Suppressor macrophage treated with lipopolysaccharide for 4 hours (primary cell): ENCODE results near the gene SLC7A6OS.
"Not testable (repeated sequence)": the region's sequence is repeated elsewhere in the genome, so short reads cannot be mapped to it uniquely, and the experiment has no call there.

ENCODE experiments used
- DNase-seq: peaks from one replicate; pipeline ENCODE4 v3.0.0-alpha.2; 2020

SLC7A6OS gene

DNA sequence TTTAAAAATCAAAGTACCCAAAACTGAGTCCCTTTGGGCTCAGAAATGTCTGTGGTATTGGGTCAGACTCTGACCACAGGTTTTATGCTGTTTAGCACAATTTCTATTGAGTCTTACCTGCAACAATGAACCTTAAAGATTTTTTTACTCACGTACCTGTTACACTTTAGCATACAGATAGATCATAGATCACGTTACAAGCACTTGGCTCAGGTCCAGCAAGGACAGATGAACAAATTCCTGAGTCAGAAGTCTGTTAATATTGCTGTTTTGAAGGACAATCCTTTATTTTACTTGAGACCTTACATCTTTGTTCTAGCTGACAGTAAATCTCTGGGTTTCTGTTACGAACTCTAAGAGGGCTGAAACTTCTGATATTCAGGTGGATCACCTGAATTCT is 12.8 kb downstream of the SLC7A6OS start:
- no peak for DNase-seq

DNA sequence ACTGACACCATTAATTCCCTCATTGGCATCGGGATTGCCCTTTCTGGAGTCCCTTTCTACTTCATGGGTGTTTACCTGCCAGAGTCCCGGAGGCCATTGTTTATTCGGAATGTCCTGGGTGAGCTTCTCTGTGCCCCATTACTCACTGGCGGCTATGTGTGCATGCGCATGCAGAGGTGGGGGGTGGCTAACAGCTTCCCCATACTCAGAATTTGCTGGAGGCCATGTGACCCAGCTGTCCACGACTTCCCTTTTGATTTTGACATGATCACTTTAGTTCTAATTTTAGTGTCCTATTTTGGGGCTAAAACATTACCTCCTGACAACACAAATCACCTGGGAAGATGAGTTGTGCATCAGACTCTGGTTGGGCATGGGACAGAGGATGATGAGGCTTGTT is 14.1 kb downstream of the SLC7A6OS start:
- DNase-seq, result peak; percentile 29

DNA sequence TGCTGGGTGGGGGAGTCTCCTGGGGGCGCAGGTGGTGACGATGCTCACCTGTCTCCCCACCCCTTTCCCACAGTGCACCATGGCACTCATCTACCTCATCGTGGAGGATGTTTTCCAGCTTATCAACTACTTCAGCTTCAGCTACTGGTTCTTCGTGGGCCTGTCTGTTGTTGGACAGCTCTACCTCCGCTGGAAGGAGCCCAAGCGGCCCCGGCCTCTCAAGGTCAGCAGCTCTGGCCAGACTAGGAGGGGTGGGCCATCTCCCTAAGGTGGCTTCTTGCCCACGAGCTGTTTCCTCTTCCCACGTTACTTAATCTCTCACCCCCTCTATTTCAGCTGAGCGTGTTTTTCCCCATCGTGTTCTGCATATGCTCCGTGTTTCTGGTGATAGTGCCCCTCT is 14.5 kb downstream of the SLC7A6OS start:
- no peak for DNase-seq

DNA sequence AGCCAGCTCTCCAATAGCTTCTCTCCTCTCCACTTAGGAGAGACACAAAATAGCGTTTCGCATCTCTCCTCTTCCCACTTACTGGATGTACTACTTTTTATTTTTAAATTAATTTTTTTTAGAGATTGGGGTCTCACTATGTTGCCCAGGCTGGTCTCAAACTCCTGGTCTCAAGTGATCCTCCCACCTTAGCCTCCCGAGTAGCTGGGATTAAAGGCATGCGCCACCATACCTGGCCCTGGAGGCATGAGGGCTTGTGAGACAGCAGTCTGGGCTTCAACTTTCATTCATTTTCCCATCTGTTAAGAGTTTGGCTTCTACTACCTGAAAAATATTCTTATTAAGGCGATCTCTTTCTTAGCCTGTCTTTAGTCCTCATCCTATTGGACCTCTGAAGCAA is 18.3 kb downstream of the SLC7A6OS start:
- no peak for DNase-seq

DNA sequence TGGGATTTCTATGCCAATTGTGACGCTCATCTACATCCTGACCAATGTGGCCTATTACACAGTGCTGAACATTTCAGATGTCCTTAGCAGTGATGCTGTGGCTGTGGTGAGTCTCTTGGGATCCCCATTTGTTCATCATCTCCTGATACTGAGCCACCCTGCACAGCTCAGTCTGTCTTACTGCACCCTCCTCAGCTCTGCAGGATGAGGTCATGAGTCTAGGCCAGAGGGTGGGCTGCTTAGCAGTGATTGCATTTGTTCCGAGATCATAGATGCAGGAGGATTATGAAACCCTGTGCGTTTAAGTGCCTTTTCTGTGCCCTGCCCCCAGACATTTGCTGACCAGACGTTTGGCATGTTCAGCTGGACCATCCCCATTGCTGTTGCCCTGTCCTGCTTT is 19.5 kb downstream of the SLC7A6OS start:
- DNase-seq, result peak; percentile 25

DNA sequence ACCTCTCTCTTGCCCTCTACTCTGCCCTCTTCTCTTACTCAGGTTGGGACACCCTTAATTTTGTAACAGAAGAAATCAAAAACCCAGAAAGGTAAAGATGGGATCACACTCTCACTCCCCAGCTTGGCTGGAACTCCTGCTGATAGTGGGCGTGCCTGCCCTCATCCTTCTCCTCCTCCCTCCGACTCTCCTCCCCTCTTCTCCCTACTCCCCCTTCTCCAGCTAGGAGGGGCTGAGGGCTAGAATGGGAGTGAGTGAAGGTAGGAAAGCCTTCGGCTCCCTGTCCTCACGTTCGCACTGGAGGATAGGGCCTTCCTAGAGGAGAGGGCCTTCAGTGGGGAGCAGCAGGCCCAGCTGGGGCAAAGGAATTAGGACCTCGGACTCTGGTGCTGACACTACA is 20.3 kb downstream of the SLC7A6OS start:
- no peak for DNase-seq

DNA sequence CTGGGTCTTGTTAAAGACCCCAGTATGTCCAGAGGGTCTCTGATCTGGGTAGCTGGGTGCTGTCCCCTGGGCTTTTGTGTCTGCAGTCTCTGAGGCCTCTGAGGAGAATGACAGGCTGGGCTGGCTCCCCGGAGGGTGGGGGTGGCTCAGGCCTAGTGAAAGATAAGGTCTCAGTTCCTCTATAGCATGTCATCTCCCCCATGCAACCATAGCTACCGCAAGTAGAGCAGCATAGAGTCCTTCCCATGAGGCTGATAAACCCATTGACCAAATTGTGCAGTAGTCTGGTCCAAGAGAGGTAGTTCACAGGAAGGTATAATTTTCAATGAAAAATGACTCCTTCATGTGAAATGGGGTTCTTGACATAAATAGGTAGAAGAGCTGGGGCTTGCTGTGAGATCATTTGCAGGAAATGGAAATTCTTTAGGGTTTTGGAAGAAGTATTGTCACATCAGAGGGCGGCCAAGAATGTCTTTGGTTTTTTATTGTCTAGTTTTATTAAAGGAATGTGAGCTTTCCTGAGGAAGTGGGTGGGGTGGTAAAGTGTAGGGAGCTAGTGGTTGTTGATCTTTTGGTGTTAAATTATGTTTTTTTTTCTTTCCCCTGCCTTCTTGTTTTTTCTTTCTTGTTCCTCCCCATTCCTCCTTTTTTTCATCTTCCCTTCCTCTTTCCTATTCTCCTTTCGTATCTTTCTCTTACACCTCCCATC is 21.0 kb downstream of the SLC7A6OS start:
- peak; percentile 47 for DNase-seq

DNA sequence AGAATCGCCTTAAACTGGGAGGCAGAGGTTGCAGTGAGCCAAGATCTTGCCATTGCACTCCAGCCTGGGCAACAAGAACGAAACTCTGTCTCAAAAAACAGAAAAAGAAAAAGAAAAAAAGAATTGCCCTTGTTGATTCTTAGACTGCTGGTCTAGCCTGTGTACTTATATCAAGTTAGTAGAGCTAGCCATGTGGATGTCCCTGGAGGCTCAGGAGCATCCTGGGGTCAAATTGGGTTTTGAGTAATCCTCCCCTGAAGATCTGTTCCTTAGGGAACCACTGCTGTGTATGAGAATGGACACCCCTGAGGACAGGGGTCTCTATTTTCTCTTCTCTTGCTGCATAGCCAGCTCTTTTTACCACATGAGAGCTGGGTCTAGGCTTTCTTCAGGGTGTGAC is 21.5 kb downstream of the SLC7A6OS start:
- DNase-seq, result no peak

DNA sequence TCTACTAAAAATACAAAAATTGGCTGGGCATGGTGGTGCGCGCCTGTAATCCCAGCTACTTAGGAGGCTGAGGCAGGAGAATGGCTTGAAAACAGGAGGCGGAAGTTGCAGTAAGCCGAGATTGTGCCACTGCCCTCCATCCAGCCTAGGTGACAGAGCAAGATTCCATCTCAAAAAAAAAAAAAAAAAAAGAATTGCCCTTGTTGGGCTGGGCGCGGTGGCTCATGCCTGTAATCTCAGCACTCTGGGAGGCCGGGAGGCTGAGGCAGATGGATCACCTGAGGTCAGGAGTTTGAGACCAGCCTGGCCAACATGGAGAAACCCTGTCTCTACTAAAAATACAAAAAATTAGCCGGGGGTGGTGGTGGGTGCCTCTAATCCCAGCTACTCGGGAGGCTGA is 21.9 kb downstream of the SLC7A6OS start:
- DNase-seq, result not testable (repeated sequence)

DNA sequence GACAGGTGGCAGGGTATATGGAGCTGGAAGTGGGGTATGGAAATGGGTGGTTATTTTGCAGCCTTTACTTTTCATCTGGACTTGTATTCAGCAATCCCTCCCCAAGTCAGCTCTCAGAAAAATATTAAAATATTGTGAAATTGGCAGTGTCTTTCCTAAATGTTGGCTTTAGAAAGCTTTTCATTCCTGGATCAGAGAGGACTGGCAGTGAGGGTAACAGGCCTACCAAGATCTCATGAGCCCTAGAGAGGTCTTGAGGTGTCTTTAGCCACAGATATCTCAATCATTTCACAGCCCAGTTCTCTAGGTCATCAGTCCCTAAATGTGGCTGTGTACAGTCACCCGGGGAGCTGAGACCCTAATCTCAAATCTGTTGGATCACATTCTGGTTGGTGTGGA is 22.5 kb downstream of the SLC7A6OS start:
- DNase-seq, result no peak

DNA sequence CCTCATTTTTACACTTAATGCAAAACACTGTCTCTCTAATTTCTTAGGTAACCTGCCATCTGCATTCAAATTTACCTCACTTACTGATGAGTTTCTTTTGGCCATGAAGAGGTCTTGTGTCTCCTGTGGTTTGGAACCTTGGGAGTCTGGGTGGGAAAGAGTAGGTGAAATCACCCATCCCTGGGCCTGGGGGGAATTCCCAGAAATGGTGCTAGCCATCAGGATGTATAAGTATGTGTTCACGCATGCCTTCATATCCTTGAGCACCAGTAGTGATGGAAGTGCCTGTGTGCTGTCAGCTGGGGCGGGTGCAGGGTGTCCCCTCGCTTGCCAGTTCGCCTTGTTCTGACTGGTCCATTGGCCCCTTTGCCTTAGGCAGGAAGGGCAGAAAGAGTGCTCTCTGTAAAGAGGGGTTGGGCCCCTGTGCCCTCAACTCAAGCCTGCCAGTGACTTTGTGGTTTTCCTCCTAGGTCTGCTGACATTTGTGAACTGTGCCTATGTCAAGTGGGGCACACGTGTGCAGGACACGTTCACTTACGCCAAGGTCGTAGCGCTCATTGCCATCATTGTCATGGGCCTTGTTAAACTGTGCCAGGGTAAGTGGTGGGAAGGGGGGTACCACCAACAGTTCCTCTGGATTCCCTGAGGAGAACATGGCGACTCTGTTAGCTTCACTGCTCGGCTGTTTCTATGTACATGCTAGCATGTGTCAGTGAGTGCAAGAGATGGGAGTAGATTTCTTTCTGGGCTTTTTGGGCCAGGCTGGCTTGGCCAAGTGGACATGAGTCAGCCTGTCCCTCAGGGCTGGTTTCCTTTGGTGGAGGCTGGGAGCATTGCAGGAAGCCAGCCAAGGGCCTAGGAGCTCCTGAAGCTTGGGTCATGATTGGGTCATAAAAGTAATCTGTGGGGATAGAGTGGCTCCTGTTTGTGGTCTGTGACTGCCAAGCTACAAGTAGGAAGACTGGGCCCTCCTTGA is 23.2 kb downstream of the SLC7A6OS start:
- DNase-seq, result peak; percentile 56

DNA sequence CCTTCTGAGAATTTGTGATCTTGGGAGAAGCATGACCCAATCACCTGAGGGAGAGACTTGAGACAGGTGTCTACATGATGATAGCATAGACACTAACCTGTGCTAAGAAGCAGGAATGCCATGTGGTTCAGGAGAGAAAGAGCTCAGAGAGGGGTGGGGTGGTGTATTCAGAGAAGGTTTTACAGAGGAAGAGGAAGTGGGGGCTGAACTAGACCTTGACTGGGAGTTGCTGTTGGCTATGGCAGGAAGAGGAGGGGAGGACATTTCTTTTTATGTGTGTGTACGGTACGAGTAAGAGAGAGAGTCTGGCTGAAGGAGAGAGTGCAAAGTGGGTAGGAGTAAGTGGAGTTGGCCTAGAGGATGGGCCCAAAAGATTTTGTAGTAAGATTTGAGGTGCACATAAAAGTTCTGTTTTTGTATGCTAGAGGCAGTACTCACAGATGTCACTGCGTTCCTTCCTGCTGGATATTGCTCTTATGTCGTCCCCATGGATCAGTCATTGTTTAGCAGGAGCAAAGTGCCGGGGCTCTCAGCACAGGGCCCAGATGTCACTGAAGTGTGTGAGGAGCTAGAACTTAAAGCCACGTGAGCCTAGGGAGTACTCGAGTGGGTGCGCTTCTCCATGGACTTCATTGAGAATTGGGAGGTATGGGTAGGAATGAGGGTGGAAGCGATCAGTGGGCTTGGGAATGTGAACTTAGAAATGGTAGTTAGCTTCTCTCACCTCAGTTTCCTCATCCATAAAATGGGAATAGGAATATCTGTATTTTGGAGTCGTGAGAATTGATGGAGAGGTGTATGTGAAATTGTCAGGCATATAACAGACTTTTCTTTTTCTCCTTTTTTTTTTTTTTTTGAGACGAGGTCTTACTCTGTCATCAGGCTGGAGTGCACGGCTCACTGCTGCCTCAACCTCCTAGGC is 24.3 kb downstream of the SLC7A6OS start:
- DNase-seq, result peak; percentile 27

DNA sequence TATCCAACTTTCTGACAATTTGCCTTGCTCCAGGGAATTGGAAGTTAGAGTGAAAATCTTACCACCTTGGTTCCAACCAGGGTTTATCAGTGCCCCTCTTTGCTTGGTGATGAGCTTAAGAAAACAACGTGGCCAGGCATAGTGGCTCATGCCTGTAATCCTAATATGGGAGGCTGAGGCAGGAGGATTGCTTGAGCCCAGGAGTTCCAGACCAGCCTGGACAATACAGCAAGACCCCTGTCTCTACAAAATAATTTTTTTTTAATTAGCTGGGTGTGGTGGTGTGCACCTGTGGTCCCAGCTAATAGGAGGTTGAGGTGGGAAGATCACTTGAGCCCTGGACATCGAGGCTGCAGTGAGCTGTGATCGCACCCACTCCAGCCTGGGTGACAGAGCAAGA is 25.1 kb downstream of the SLC7A6OS start:
- no peak for DNase-seq

DNA sequence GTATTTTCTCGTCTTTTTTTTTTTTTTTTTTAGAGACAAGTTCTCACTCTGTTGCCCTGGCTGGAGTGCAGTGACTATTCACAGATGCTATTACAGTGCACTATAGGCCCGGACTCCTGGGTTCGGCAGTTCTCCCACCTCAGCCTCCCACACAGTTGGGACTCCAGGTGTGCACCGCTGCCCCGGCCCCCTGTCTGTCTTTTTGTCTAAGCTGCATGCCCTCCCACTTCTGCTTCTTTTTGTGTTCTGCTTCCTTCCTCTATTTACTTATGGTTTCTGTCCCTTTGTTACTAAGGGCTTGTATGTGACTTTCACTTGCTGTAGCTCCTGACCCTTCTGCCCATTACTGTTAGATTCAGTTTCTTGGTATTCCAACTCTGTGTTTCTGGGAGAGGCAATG is 25.9 kb downstream of the SLC7A6OS start:
- peak; percentile 61 for DNase-seq

DNA sequence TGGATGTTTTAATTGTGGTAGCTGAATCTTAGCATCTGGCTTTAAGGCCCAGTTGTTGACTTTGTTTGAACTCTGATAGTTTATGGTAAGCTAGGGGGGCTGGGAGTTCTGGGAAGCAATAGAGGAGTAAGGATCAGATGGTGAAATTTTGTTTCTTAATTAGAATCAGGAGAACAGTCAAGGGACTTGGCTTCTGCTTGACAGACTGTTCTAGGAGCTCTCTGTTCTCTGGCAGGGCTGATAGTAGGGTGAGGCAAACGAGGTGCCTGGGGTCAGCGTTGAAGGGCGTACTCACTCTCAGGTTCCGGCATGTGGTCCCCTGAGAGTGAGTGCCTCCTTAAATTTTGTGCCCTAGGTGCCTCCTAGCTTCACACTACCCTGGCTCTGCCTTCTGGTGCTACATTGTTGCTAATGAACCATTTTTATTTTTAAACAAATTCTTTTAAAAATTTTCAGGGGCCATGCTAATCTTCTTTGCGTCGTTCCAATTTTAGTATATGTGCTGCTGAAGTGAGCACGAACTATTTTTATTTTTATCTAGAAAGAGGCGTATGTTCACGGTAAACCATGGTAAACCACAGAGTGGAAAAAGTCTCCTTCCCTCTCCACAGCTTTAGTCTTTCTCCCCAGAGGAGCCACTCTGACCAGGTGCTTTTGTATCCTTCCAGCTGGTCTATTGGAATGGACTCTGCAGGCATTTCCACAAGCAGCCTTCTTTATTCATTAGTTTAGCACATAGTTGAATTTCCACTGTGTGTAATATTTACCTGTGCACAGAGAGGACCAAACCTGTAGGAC is 26.7 kb downstream of the SLC7A6OS start:
- no peak for DNase-seq

DNA sequence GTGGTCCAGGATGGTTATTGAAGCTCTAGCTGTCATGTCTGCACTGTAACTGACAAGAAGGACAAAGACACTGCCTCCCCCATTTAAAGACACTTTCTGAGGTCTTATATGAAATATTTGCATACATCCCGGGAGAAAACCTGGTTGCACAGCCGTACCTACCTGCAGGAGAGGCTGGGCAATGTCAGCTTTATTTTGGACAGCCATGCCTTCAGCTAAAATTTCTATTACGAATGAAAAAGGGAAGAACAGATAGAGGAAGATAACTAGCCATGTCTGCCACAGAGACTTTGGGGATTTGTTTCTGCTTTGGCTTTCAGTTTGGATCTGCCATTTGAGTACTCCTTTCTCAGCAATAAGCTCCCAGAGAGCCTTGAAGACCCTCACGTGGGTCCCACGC is 27.4 kb downstream of the SLC7A6OS start:
- DNase-seq, result peak; percentile 29

DNA sequence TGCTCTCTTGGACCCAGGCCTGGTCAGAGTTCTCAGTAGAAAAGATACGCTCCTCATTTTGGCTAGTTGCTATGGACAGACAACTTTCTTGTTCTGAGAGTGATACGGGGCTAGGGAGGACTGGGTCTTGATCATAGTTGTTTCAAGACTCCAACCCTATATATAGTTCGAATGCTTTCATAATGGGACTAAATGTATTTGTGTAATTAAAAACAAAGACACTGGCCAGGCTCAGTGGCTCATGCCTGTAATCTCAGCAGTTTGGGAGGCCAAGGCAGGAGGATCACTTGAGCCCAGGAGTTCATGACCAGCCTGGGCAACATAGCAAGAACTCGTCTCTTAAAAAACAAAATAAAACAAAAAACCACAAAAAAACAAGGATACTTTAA is 28.7 kb downstream of the SLC7A6OS start:
- no peak for DNase-seq

DNA sequence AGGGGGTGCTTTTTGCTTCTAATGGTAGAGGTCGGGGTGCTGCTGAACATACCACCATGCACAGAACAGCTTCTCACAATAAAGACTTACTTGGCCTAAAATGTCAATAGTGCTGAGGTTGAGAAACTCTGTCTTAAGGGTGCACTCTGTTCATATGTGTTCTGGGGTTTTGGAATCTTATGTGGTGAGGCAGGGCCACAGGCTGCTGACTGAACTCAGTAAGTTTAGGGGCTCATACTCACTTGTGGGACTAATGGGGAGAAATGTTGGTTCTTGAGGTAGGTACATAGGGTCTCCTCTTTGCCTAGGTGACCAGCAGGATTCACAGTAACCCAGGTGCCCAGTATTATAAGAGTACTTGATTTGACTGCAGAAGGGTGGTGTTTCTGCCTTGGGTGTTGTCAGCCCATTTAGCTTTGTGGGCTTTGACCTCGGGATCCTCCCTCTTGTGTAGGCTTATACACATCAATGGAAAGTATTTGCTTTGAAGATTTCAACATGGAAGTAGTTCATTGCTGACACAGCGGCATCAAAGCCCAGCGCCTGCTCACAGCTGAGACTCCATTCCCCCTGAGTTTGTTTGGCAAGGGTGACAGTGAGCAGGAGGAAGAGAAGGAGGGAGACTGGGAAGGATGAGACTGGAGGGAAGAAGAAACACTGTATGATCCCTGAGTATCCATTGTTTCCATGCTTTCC is 29.2 kb downstream of the SLC7A6OS start:
- no peak for DNase-seq

DNA sequence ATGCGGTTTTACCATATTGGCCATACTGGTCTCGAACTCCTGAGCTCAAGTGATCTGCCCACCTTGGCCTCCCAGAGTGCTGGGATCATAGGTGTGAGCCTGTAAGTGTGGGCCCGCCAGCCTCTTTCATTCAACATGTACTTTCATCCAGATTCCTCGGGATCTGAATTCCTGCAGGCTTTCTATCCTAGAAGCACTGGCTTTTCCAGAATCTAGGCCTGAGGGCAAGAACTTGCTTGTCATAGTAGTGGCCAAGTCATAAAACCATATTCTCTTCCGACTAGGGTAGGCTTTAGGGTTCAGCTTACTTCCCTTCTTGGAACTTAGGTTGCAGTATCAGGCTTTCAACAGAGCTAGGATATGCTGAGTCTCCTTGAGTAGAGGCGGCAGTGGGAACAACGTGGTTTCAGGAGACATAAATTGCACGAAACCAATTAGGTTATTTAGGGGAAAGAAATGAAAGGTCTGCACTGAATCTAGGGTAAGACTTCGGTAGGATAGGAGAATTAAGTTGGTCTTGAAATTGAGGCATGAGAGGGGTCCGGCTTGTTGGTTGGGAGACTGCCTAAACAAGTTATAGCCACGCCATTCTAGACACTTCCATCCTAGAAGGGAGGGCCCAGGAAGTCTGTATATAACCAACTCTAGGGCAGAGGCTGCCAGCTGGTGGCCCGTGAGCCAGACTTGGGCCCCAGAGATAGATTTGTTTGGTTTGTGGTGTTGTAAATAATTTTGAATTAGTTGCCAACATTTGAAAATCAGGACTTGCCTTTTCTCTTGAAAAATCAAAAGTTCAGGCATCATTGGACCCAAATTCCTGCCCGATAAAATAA is 30.8 kb downstream of the SLC7A6OS start:
- DNase-seq, result peak; percentile 27

DNA sequence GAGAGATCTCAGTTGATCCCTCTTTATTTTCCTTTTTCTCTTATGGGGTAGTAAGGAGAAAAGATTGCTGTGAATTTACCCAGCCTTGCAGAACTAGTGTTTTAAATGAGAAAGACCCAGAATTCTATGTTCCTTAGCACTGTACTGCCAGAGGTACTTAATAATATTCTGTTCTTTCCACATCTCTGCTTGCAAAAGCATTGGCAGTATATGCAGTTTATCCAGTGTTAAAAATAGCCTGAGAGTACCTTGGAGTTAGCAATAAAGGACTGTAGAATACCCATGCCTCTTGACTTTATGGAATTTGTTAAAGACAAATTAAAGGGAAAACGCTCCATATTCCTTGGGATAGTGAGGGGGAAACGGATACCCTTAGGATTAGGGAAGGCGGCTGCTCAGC is 34.5 kb downstream of the SLC7A6OS start:
- DNase-seq, result no peak
